Measurements from ENCODE around the gene SMURF1. TPM values are rescaled to one million over a fixed set of nuclear protein-coding genes. Genes with fewer than 3 reads are reported as not detected.

SMURF1 gene
- total RNA-seq, 1 donor from 2014 or later, result 31.9 TPM

DNA sequence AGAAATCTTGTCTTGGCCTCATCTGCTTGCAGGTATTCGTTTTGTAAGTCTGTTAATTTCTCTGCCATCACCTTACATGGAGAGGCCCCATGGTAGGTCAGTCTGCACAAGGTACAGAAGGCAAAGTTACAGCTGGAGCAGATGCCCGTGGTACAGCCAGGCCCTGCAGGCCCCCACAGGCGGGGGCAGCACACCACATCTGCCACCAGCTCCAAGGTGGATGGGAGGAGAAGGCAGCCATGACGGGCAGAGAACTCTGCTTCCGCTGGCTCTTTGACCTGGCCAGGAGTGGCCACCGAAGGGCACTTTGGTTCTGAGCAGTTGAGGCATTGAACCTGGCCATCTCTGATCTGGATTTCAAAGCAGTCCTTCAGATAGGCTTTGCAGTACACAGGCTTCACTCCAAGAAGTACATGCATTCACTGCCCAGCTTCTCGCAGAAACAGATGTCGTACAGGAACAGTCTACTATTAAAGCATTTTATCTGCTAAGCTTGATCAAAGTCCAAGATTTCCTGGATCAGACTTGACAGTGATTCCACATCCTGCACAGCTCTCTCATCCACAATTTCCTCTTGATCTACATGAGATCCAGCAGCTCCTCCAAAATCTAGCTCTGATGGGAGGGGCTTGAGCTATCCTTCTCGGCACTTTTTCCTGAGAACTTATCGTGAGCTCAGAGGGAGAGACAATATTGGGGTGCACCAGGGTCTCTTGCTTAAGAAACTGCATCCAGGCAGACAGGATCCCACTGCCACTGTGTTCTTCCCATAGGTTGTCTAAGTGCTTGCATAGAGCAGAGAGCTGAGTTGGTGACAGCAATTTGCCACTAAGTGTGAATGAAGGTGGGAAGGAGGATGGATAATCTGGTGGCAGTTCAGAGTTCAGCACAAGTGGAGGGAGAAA, 144.8 kb downstream of the SMURF1 start:
- Mint-ChIP-seq H3K27me3 (no peaks in the 10 kb centered on the region), H3K4me3 (ENCODE audit: low read depth) (no peak overlapping the region), H3K27ac (no peak overlapping the region), H3K36me3 (ENCODE audit: insufficient read depth) (peaks cover 13% of the 10 kb centered on the region), H3K9me3 (ENCODE audit: low read depth) (no peaks in the 10 kb centered on the region), H3K4me1 (ENCODE audit: low read depth) (no peaks in the 10 kb centered on the region)
- TF ChIP-seq, protein P1, sequence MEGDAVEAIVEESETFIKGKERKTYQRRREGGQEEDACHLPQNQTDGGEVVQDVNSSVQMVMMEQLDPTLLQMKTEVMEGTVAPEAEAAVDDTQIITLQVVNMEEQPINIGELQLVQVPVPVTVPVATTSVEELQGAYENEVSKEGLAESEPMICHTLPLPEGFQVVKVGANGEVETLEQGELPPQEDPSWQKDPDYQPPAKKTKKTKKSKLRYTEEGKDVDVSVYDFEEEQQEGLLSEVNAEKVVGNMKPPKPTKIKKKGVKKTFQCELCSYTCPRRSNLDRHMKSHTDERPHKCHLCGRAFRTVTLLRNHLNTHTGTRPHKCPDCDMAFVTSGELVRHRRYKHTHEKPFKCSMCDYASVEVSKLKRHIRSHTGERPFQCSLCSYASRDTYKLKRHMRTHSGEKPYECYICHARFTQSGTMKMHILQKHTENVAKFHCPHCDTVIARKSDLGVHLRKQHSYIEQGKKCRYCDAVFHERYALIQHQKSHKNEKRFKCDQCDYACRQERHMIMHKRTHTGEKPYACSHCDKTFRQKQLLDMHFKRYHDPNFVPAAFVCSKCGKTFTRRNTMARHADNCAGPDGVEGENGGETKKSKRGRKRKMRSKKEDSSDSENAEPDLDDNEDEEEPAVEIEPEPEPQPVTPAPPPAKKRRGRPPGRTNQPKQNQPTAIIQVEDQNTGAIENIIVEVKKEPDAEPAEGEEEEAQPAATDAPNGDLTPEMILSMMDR (IDR thresholded peaks at IDR 0.05; ENCODE audit: unreplicated experiment), result no peak
- no peak for DNase-seq (ENCODE audit: low spot score, unreplicated experiment)

DNA sequence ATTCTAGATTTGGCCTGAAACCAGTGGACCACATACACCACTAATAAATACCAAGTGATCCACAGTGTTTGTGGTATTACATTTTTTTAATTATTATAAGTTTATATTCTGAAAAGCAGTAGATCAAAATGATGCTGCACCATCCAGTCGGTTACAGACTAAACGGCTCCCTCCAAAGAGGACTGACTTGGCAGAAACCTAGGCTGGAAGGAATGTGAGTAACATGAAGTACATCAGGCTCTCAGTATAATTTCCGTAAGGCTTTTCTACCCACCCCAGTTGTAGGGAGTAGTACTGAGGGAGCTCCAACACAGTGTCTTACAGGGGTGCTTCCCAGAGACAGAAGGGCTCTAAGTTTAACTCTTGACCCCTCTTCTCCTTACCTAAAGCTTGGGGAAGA, 146.1 kb downstream of the SMURF1 start:
- TF ChIP-seq, protein P1 (IDR thresholded peaks at IDR 0.05; ENCODE audit: unreplicated experiment), result no peak
- Mint-ChIP-seq H3K27me3 (no peaks in the 10 kb centered on the region), H3K36me3 (ENCODE audit: insufficient read depth) (peaks cover 11% of the 10 kb centered on the region), H3K27ac (no peak overlapping the region), H3K9me3 (ENCODE audit: low read depth) (no peaks in the 10 kb centered on the region), H3K4me1 (ENCODE audit: low read depth) (no peaks in the 10 kb centered on the region), H3K4me3 (ENCODE audit: low read depth) (no peak overlapping the region)
- DNase-seq (ENCODE audit: low spot score, unreplicated experiment), result no peak

DNA sequence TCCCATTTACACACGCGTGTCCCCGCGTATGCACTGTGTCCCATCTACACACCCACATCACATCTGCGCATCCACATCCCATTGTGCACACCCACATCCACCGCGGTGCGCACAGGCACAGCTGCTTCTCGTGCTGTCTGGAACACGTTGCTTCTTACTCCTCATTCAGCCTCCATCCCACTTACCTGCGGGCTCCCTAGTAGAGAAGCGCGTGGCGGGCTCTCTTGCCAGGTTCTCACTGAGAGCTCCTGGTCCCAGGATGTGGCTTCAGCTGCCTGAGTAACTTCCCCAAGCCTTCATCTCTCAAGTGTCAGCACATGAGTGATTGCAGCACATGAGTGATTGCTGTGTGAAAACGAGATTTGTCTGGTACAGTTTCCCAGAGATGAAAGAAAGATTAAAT, 147.8 kb downstream of the SMURF1 start:
- no peak overlapping the region for H3K4me3 Mint-ChIP-seq (ENCODE audit: low read depth)
- H3K36me3 Mint-ChIP-seq (ENCODE audit: insufficient read depth), result peaks cover 17% of the 10 kb centered on the region

DNA sequence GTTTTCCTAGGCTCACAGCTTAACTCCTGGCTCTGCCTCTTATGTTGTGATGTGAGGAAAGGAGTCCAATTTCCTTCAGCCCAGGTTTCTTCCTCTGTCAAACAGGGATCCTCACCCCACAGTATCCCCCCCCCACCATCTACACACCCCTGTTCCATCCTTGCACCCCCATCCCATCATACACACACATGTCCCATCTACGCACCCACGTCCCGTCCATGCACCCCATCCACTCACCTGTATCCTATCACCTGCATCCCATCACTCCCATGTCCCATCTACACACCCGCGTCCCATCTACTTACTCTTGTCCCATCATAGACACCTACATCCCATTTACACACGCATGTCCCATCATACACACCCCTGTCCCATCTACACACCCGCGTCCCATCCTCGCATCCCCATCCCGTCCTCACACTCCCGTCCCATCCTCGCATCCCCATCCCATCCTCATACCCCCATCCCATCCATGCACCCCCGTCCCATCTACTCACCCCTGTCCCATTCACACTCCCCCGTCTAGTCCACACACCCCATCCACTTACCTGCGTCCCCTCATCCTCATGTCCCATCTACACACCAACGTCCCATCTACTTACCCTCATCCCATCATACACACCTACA, 148.3 kb downstream of the SMURF1 start:
- H3K36me3 Mint-ChIP-seq (ENCODE audit: insufficient read depth), result peaks cover 17% of the 10 kb centered on the region
- H3K27ac Mint-ChIP-seq, result peak overlapping the region; percentile 77
- H3K9me3 Mint-ChIP-seq (ENCODE audit: low read depth), result no peaks in the 10 kb centered on the region
- no peak for DNase-seq (ENCODE audit: low spot score, unreplicated experiment)
- no peaks in the 10 kb centered on the region for H3K27me3 Mint-ChIP-seq
- TF ChIP-seq, protein P1 (IDR thresholded peaks at IDR 0.05; ENCODE audit: unreplicated experiment), result no peak
- H3K4me3 Mint-ChIP-seq (ENCODE audit: low read depth), result no peak overlapping the region
- no peaks in the 10 kb centered on the region for H3K4me1 Mint-ChIP-seq (ENCODE audit: low read depth)

More for the DNA sequence above, 147.8 kb downstream of the SMURF1 start:
- H3K4me1 Mint-ChIP-seq (ENCODE audit: low read depth), result no peaks in the 10 kb centered on the region
- DNase-seq (ENCODE audit: low spot score, unreplicated experiment), result no peak
- TF ChIP-seq, protein P1 (IDR thresholded peaks at IDR 0.05; ENCODE audit: unreplicated experiment), result no peak
- no peaks in the 10 kb centered on the region for H3K27me3 Mint-ChIP-seq
- H3K27ac Mint-ChIP-seq, result peak overlapping the region; percentile 77
- H3K9me3 Mint-ChIP-seq (ENCODE audit: low read depth), result no peaks in the 10 kb centered on the region

DNA sequence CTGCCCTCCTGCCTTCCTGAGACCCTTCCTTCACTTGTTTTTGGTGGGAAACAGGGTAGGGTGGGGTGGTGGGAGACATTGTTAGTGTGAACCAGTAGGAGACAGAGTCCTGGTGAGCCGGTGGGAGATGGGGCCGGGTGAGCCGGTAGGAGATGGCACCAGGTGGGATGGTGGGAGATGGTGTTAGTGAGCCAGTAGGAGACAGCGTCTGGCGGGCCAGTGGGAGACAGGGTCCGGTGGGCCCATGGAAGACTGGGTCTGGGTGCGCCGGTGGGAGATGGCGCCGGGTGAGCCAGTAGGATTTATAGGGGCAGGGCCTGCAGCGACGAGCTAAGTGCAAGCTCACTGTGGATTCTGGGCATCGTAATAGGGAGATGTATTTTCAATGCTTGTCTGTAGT, 148.8 kb downstream of the SMURF1 start:
- Mint-ChIP-seq H3K4me1 (ENCODE audit: low read depth) (no peaks in the 10 kb centered on the region), H3K9me3 (ENCODE audit: low read depth) (no peaks in the 10 kb centered on the region), H3K4me3 (ENCODE audit: low read depth) (no peak overlapping the region), H3K27ac (no peak overlapping the region), H3K36me3 (ENCODE audit: insufficient read depth) (peaks cover 20% of the 10 kb centered on the region), H3K27me3 (no peaks in the 10 kb centered on the region)
- DNase-seq (ENCODE audit: low spot score, unreplicated experiment), result no peak
- TF ChIP-seq, protein P1 (IDR thresholded peaks at IDR 0.05; ENCODE audit: unreplicated experiment), result no peak

Measured in progenitor cell of endocrine pancreas (in vitro differentiated cells).